Fibroblast of skin of abdomen (primary cell): ENCODE data around the gene PAX5.

Source experiments
- DNase-seq: peaks from one replicate; pipeline ENCODE4 v3.0.0-alpha.2; 2013

The PAX5 gene

DNA sequence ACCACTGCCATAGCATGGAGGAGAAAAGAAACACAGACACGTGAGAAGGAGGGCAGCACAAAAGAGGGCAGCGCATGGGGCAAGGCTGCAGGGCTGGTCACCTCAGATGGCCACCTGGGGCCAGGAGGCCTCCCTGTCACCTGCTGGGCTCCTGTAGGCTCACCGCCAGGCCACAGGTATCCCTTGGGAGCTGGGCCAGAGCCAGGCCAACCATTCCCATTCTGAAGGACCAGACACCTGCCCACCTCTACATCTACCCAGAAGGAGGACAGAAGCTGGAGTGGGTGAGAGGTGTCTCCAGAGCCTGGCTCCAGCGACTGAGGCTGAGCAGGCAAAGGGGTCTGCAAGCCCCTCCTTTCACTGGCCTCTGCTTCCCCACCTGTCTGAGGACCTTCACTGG, 103.1 kb downstream of the PAX5 start:
- DNase-seq = no peak

DNA sequence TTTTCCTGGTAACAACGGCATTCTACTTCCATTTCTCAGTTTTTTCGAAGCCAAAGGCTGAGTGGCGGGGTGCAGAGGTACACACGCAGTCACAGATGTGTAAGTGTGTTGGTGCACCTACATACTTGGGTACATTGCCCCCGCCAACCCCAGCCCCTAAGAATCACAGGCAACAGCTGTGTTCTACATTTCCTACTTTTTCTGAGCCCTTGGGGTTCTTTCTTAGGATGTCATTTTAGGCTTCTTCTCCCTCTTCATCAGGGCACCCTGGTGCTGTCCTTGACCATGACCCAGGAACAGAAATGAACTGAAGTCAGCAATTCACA, 104.8 kb downstream of the PAX5 start:
- no peak for DNase-seq

DNA sequence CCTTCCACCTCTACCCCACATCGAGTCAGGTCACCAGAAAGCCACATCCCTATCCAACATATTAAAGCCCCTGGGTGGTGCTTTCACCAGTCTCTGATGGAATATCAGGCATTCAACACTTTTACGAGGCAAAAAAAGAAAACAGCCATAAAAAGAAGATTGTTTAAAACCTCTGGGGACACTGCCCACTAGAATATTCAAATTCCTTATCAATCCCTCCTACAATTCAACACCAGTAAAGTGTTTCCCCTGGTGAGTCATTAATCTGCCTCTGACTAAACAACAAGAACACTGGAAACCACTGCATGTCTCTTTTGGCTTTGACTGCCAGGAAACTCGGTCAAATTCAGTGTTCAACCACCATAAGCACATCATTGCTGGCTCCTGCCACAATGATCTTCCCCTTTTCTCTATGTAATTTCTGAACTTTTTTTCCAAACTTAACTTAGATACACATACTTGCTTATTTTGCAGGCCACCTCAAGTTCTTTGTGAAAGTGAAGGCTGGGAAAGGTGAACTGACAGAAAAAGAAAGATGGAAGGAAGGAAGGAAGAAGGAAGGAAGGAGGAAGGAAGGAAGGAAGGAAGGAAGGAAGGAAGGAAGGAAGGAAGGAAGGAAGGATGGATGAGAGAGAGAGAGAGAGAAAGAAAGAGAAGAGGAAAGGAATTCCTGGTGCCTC, 105.3 kb downstream of the PAX5 start:
- peak; percentile 67 for DNase-seq

DNA sequence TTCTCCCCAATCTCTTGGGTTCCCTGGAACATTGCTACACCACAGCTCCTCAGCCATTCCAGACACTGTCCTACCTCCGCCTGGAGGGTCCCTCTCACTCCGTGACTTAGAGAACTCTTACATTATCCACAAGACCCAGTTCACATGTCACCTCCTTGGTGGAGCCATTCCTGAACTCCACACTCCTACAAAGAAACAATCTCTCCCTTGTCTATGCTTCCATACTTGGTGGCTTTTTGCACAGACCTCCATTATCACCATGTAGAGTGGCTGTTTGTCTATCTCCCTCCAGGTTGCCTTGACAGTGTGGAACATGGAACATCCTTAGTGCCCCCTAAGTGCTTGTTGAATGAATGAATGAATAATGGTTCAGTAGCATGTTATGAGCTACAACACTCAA, 105.9 kb downstream of the PAX5 start:
- no peak for DNase-seq

DNA sequence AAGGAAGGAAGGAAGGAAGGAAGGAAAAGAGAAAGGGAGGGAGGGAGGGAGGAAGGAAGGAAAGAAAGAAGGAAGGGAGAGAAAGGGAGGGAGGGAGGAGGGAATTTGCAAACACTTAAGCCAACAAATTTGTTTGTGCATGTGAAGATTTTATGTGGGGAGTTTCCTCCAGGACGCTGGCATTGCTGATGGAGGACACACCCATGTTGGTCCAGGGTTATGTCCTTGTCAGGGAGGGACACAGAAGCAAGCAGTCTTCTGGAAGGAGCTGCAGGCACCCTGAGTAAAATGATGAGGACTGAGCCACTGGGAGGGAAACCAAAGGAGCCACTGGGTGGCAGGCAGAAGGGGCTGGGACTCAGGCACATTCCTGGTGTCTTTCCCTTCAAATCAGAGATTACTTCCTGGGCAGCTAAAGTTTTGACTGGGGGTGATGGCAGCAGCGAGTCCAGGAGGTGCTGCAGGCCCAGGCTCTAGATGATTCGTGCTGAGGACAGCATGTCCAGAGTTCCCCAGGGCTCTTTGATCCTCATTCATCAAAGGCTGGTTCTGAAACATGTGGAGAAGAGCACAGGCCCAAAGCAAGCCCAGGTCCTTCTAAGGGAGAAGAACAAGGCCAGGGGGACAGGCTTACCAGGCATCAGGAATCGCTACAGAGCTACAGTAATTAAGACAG, 109.2 kb downstream of the PAX5 start:
- no peak for DNase-seq

DNA sequence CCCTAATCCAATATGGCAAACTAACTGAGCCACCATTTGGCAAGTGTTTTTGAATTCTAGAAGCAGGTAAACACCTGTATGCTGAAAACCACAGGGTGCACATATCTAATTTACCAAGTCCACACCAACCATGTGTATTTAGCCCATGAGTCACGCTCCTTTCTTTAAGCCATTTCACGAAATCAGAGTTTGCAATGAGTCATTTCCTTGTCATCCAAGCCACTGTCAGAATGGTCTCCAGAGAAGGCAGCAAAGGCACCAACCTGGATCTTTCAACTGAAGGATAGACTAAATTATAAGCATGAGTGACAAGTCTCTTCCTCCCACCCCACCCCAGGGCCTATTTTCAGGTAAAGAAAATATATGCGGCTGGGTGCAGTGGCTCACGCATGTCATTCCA, 110.0 kb downstream of the PAX5 start:
- peak; percentile 78 for DNase-seq

DNA sequence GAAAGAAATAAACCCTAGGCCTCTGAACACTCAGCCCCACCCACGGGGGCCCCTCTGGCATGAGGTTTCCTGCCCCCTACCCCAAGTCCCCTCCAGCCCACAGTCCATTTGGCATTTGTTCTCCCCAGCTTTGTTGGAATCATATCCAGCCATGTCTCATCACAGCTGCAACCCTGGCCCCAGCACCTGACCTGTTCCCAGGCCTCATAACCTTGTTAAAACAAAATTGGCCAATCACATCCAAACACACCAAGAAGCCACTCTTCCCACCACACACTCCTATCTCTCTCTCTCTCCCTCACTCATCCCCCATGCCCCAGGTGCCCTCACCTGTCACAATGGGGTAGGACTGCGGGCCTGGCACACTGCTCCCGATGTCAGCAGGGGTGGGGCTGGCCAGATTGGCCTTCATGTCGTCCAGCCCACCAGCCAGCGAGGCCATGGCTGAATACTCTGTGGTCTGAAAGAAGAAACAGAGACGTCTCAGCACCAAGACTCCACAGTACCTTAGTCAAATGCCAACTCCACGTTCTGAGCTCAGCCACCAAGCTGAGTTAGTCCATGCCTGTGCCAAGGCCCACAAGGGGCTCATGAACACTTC, 110.9 kb downstream of the PAX5 start:
- DNase-seq = no peak

DNA sequence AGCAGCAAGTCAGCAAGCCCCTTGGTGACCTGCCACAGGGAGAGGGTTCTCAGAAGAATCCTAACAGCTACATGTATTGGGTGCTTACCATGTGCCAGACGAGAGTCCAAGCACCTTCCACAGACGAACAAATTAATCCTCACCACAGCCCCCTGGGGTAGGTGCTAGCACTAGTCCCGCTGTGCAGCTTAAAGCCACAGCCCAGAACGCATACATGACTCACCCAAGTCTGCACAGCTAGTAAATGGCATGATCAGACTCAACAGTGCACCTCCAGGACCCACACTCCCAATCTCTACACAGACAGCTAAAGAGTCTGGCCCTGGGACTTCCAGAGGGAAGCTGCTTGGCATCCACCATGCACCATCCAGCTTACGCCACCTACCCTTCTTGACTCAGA, 111.5 kb downstream of the PAX5 start:
- DNase-seq = peak; percentile 20

DNA sequence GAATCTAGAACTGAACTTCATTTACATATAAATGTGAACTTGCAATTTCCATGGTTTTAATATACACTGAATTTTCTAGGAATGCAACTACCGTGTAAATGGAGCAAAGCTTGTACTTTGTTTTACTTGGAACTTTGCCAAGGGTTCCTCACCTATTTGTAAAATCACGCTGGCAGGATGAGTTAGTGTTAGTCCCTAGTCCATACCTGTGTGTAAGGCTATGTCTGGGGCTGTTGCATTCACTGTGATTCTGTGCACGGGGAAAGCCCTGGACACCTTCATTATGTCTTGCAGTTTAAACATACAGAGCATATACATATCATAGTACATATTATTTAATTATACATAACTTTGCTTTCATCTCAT, 119.9 kb downstream of the PAX5 start:
- no peak for DNase-seq

DNA sequence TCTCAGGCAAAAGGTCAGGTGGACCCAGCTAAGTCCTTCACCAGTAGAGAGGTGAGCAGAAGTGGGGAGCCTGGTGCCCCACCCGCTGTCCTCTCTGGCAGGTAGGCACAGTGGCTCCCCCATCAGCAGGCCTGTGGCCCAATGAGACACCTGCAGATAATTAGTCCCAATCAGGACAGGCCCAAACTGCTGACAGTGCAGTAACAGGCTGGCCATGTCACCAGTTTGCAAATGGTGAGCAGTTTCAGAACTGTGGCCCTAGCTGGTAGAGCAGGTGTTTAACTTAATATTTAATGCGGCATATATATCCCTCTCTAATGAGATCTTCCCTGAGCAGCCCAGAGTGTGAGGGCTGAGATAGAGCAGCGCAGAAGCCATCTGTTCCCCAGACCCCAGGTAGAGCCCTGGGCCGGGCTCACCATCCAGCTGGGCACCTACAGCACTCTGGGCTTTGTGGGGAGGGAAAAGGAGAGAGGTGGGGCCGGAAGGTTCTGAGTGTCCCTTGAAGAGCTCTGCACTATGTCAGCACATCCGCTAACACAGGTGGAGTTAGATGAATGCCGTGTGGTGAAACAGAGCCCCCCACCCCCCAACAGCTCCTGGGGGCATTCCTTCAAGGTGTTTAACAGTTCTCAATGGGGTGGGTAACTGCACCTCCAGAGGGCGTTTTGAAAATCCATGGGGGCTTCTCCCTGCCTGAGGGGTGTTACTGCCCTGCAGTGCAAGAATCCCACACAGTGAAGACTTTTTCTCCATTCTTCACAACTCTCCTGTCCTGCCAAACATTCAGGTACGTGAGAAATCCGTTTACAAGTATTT, 120.5 kb downstream of the PAX5 start:
- DNase-seq = no peak

DNA sequence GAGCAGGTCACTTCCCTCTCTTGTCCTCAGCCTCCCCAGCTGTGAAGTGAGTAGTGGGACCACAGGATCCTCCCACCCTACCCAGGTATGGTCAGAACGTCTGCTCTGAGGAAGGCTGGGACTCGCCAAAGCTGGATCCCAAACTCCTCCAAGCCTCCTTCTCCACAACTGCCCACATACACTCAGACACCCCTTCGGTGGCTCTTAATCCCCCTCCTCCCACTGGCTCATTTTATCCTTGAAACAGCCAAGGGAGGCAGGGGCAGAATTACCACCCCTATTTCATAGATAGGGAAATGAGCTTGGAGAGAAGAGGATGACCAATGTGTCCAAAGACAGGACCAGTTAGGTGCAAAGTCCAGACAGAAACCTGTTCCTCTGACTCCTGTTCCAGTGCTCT, 121.4 kb downstream of the PAX5 start:
- DNase-seq = no peak

DNA sequence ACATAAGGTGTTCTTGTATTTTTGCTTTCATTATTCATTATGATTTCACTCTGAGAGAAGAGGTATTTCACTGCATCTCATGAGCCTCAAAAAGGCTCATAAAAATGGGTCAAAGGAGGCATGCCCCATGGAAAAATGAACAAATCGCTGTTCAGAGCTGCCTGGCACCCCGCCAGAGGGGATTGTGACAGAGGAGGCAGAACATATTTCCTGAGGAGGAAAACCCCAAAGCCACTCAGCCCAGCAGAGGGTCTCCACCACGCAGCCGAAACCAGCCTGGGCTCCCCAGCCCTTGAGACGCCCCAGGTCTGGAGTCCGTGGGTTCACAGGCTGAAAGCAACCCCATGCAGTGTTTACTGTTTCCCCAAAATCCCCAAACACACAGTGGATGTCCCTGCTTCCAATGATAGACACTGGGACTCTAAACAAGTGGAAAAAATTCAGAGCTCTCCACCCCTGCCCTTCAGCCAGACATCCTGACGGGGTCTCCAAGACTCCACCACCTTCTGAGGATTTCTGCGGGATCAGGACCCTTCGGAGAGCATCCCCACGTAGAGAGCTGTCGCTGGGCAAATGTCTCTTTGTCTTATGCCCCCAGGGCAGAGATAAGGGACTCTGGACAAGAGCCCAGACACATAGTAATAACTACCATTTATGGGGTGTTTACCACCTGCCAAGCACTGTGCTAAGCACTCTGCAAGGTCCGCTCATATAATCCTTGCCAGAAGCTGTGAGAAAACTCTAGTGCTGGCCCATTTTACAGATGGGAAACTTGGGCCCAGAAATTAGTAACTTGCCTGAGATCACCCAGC, 122.3 kb downstream of the PAX5 start:
- no peak for DNase-seq

DNA sequence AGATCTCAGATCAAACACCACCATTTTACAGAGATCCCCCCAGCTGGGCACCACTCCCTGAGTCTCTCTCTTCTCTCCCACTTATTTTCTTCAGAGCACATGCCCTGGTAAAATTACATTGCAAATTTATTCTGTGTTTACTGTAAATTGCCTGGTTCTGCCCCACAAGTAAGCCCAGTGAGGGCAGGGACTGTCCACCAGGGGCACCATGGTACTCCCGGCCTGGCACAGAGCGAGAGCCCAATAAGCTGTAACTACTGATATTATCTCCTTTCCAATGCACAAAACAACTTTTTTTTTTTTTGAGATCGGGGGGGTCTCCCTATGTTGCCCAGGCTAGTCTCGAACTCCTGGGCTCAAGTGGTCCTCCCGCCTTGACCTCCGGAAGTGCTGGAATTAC, 123.0 kb downstream of the PAX5 start:
- no peak for DNase-seq

DNA sequence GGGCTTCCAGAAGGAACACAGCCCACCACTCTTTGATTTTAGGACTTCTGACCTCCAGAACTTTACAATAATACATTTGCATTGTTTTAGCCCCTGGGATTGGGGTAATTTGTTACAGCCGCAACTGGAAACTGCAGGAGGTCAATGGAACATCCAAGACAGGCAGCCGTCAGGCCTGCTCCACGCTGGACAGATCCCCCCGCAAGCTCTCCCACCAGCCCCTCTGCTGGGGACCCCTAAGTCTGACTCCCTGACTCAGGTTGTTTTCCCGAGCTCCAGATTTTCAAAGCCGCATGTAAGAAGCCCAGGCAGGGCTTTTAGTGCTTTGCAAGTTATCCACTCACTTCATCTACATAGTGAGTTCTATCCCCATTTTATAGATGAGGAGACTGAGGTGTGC, 127.6 kb downstream of the PAX5 start:
- no peak for DNase-seq

DNA sequence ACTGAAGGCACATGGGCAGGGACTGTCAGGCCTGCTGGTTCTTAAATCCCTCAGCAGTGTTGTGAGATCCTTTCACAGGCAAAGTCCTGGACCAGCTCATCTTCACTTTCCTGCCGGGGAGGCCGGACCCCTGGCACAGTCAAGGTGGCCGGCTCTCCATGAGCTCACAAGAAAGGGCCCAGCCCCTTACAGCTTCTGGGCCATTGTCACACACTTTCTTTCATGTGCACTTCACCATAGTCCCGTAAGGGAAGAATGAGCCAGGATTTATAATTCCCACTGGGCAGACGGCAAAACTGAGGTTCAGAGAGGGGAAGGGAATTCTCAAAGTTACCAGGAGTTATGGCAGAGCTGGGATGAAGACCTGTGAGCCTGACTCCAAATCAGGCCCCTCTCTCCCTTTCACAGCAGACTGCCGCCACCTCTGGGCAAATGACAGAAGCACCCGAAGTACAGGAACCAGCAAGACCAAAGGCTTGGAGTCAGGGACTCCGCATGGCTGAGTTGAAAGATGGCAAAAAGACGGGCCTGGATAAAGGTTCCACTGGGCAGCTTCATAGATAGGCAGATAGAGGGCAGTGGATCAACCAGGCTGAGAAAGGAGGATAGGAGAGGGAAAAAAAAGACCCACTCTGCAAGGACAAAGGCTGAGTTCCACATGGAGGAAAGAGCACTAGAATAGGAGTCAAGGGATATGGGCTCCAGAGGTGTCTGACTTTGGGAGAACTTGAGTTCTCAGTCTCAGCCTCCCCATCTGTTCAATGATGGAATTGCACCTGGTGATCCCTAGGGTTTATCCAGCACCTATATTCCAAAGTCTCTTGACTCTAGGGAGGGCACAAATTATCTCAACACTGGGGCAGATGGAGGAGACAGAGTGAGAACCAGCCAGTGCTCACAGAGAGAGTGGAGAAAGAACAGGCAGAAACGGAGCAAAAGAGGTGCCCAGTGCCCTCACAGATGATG, 128.7 kb downstream of the PAX5 start:
- no peak for DNase-seq

DNA sequence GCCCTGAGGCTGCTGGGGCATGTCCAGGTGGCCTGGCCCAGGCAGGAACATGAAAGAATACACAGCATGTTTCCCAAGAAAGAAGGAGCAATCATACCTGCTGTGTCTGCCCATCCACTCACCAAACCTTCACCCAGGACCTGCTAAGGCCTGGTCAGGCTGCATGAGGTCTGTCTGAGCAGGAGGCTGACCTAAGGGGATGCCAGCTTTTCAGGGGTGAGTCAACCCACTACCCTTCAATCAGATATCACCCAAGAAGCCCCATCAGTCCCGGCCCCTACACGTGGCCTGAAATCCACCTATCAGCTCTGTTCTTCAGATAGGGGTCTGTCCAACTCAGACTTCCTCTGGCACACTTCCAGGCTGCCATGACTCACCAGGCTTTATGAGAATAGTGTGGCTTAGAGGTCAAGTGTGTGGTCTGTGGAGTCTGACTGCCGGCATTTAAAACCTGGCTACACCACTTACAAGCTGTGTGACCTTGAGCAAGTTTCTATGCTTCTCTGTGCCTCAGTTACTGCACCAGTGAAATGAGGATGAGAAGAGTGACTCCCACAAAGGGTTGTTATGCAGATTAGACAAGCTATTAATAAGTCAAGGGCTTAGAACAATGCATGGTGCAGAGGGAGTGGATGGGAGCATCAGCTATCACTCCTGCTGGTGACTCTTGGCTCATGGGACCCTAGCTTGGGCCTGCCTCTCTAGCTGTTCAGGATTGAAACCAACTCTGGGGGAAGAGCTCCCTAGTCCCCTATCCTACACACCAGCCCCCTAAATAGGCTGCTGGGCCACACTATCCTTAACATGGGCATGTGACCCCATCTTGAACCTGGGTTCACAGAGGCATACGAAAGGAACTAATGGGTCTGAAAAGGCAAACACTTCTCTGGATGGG, 130.3 kb downstream of the PAX5 start:
- DNase-seq = peak; percentile 45

DNA sequence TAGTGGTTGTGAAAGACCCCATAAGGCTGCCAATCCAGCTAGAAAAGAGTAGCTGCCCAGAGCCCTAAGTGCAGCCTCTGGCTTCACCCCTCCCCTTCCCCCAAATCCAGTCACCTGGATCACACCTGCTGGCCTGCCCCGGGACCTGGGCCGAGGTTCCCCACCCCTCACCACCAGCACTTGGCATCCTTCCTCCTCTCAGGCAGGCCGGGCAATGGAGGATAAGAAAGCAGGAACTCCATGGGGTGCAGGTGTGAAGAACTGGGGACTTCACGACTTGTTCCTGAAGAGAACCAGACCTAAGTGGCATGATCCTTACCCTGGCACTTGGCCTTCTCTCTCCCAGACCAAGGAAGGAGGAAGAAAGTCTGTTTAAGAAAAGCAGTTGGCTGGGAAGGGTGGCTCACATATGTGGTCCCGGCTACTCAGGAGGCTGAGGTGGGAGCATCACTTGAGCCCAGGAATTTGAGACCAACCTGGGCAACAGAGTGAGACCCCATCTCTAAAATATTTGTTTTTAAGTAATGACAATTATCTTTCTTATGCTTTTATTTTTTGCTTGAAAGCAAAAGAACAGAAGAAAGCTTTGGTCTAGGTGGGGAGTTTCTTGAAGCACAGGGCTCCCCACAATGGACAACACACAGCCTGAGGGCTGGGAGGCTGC, 131.1 kb downstream of the PAX5 start:
- DNase-seq = no peak

DNA sequence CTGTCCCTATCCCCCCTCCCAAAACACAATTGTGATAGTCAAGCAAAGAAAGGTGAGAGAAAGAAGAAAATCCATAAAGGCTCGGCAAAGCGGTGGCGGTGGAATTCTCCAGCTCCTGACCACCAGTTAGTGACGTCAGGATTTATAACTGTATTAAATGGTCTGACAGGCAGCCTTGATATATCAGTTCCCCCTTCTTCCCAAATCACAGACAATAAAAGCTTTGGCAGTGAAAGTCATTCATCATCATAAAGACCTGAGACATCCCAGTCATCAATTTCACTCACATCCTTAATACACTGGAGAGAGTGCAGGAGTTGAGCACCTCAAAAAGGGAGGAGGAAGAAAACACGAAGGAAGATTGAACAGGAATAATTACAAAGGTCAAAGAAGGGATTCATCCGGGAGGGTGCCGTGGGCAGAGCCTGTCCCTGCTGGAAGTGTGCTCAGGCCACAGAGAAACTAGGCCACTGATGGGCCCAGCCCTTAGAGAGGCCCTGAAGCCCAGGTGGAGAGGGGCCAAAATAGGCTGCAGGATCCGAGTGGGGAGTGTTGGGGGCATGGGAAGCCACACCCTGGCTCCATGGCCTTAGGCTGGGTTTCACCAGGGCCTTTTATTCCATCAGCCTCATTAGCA, 131.9 kb downstream of the PAX5 start:
- DNase-seq = no peak

DNA sequence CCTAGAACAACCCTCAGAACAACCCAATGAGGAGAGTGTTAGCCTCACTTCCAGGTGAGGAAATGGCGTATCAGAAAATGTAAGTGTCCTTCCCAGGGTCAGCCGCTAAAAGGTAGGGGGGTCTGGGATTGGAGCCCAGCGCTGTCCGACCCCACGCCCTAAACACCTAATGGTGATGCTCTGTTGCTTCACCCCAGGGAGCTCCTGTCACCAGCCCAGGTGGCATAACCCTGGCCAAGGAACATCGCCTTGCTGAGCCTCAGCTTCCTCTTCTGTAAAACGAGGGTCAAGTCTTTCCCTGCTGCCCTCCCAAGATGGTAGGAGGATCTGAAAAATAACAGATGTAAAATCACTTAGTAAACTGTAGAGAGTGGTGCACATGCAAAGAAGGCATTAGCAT, 132.5 kb downstream of the PAX5 start:
- DNase-seq = no peak
